Brain pericyte (primary cell): ENCODE data around the gene ICAM3.
"Not testable (repeated sequence)": the region's sequence is repeated elsewhere in the genome, so short reads cannot be mapped to it uniquely, and the experiment has no call there.

Experiments used
- DNase-seq: peaks from one replicate; pipeline ENCODE4 v3.0.0-alpha.2; 2012; ENCODE audit warnings: low read depth, low spot score

Gene ICAM3

GRCh38 chr19:10346509-10346908, 7.1 kb upstream of the ICAM3 start:
- DNase-seq, result no peak

DNA sequence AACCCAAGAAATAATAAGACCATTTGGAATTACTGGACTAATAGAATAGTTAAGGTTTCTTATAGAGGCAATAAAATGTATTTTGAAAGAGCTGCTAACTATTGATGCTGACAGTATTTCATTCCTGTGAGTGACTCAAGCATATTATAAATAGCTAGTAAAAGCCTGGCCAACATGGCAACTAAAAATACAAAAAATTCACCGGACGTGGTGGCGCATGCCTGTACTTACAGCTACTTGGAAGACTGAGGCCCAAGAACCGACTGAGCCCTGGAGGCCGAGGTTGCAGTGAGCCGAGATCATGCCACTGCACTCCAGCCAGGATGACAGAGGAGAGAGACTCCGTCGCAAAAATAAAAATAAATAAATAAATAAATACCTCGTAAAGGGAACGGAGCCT, 5.4 kb upstream of the ICAM3 start:
- no peak for DNase-seq

- no peak for DNase-seq
These were observed 4.1 kb upstream of the ICAM3 start for GRCh38 chr19:10343495-10343894.

GRCh38 chr19:10339977-10340376, 553 bp upstream of the ICAM3 start:
- DNase-seq, result no peak

DNA sequence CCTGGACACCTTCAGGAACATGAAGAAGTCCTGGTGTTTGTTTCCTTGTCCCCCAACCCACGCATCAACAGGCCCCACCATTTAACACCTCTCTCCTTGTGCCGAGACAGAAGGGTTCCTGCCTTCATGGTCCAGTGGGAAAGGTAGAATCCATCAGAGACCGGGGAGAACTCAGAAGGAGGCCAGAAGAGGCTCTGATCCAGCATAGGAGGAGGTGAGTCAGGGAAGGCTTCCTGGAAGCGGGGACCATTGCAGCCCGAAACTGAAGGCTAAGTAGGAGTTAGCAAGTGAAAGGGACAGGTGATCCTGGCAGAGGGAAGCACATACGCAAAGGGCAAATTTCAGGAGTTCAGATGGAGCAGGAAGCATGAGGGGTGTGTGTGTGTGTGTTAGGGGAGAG, 484 bp downstream of the ICAM3 start:
- no peak for DNase-seq

GRCh38 chr19:10336725-10337124, 2.7 kb downstream of the ICAM3 start:
- not testable (repeated sequence) for DNase-seq

- DNase-seq, result no peak
These were observed 4.0 kb downstream of the ICAM3 start for GRCh38 chr19:10335352-10335985.

GRCh38 chr19:10334588-10335351, 4.7 kb downstream of the ICAM3 start:
- DNase-seq, result peak; percentile 76

GRCh38 chr19:10333758-10334587, 5.5 kb downstream of the ICAM3 start:
- DNase-seq, result no peak

- DNase-seq, result peak; percentile 92
These were observed 6.3 kb downstream of the ICAM3 start, which contains the start of gene RAVER1 for GRCh38 chr19:10332965-10333757. Gene RAVER1 (minus strand): TSS chr19:10333529. CDS start chr19:10333507, 22 bp downstream.

GRCh38 chr19:10332158-10332964, 7.1 kb downstream of the ICAM3 start:
- no peak for DNase-seq

DNA sequence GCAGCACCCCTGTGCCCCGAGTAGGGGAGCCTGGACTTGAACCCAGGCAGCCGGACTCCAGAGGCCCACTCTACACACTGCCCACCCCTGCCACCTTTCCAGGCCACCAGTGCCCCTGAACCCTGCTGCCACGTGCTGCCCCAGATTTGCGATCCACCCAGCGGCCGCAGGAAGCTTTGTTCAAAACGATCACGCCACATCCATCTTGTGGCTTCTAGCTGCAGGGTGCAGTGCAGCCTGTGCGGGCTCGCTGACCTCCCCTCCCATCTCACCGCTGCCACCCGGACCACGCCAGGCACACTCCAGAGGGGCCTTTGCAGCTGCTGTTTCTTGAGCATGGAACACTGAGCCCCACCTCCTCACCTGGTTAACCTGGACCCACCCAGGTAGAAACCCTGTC, 9.9 kb downstream of the ICAM3 start:
- DNase-seq, result no peak

DNA sequence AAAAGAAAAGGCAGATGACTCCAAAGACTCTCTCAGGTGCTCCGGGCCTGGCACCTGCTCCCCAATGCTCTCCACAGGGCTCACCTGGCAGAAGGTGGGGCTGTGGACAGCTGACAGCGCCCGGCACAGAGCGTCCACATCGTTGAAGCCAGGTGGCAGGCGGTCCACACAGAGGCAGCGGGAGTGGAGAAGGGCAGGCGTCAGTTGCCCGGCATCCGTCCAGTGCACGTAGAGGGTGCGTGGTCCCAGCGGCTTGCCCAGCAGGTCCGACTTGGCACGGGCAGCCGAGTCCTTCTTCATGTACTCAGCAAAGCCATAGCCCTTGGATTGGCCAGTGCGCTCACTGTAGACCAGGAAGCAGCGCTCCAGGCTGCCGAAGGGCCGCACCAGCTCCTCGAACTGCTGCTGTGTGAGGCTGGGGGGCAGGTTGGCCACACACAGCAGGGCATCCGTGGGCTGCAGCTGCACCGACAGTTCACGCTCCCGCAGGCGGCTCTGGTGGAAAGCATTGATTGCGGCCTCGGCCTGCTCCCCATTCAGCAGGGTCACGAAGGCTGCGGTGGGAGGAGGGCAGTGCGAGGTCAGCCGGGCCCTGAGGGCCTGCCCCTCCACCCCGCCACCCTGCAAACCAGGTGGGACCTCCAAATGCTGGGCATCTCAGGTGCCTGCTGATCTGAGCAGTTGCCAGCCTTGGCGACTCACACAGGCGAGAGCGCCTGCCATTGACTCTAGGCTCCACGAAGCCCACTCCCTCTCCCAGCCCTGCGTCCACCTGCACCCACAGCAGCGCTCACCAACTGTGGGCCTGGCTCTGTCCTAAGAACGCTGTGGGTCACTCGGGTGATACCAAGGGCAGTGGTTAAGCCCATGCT, 10.6 kb downstream of the ICAM3 start:
- DNase-seq, result no peak

DNA sequence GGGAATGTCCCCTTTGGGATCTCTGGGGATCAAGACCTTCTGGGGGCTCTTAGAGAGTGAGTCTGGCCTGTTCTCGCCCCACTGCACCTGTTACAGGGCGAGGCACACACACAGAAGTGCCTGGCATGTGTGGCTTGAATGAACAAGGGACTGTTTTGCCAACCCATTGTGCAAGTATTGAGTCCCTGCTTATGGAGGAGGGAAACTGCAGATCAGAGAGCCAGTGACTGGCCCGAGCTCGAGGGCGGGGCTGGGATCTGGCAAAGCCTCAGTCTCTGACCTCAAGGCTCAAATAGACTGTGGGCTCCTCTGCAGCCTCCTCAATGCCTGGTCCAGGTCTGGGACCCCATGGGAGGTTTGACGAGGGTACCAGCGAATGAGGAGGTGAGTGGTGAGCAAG, 11.6 kb downstream of the ICAM3 start:
- DNase-seq, result no peak

DNA sequence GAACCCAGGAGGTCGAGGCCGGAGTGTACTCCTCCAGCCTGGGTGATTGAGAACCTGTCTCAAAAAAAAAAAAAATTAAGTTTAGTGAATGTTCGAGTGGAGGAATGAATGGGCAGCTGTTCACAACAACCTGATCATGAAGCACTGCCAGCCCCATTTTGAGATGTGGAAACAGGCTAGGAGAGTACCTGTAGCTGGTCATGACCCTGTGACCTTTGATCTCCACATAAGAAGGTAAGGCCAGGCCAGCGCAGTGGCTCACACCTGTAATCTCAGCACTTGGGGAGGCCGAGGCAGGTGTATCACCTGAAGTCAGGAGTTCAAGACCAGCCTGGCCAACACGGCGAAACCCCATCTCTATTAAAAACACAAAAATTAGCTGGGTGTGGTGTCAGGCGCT, 13.7 kb downstream of the ICAM3 start:
- no peak for DNase-seq

DNA sequence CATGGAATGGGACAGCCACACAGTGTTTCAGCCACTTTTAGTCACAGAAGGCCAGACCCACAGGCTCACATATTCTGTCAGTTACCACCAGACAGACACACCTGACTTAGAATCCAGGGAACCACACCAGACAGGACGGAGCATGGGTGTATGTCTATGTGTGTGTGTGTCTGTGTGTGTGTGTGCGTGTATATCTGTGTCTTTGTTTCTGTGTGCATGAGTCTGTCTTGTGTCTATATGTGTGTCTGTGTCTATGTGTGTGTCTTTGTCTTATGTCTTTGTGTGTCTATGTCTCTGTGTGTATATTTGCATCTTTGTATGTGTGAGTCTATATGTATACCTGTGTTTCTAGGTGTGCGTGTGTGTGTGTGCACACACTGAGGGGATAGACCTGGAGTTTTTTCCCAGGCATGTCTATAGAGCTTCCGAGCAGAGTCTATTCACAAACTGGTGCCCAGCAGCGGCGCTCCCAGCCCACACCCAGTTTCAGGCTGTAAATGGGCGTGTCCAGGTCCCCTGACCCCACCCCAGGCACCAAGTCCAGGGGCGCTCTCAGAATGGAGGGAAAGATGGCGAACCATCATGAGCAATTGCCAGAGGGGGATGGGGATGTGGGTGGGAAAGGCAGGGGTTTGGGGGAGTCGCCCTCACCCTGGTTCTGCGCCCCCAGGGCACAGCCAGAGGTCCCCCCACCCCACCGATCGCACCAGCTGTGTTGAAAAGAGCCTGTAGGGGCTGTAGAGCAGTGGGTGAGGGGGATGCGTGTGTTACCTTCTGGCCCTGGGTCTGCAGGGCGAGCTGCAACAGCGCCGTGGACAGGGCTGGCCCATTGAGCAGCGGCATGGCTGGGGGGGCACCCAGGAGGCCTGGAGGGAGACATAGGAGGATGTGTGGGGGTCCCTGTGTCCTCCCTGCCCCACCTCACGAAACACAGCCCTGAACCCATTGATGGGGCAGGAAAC, 17.3 kb downstream of the ICAM3 start:
- DNase-seq, result no peak

DNA sequence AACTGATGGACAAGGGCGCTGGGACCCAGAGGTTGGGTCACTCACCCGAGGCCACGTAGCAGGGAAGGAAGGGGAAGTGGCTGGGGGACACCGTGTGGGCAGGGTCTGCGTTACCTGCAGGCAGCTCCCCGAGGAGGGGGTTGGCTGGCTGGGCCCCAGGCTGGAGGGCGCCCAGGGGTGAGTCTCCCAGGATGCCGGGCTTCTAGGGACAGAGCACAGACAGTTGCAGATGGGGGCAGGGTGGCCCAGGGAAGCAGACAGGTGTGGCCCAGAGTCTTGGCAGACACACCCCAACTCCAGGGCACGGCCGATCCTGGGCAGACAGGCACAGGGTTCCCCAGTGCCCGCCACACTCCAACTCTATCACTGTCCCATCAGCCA, 18.0 kb downstream of the ICAM3 start:
- no peak for DNase-seq

- no peak for DNase-seq
These were observed 18.6 kb downstream of the ICAM3 start for GRCh38 chr19:10320602-10321416.
